Suprapubic skin (tissue), 4 donors: ENCODE data around the gene LSM2. TPM values are rescaled to one million over a fixed set of nuclear protein-coding genes. Genes with fewer than 3 reads are reported as not detected.
"Not testable (repeated sequence)": the region's sequence is repeated elsewhere in the genome, so short reads cannot be mapped to it uniquely, and the experiment has no call there.

Experiments used
- DNase-seq, 2 donors: peaks; one replicate each; pipeline ENCODE4 v3.0.0-alpha.2; 2019; ENCODE audit warnings: low spot score in 2 of 2
- H3K27ac ChIP-seq: fragments of 200-600 bp; sonication (generic); one replicate; pipeline ENCODE4 v1.5.1; 2019
- H3K27me3 ChIP-seq: fragments of 200-600 bp; sonication (generic); one replicate; pipeline ENCODE4 v1.5.1; 2019
- H3K36me3 ChIP-seq: fragments of 200-600 bp; sonication (generic); one replicate; pipeline ENCODE4 v1.5.1; 2019
- H3K4me1 ChIP-seq: fragments of 200-600 bp; sonication (generic); one replicate; pipeline ENCODE4 v1.5.1; 2019
- H3K4me3 ChIP-seq: fragments of 200-600 bp; sonication (generic); one replicate; pipeline ENCODE4 v1.5.1; 2019; ENCODE audit warnings: mild to moderate bottlenecking
- H3K9me3 ChIP-seq: fragments of 200-600 bp; sonication (generic); one replicate; pipeline ENCODE4 v1.5.1; 2019
- CTCF ChIP-seq, 2 donors: fragments of 200-600 bp in 1 of 2; fragments of 450-650 bp in 1 of 2; sonication (generic) in 1 of 2; IDR thresholded peaks; one replicate each; pipeline ENCODE4 v1.5.1; 2016 to 2019; ENCODE audit warnings: antibody characterized with exemption in 2 of 2, mild to moderate bottlenecking in 1 of 2, moderate library complexity in 1 of 2
- EP300 ChIP-seq: sonication (generic); formaldehyde crosslinking; IDR thresholded peaks from one replicate; pipeline ENCODE4 v1.6.1; 2017; ENCODE audit warnings: antibody characterized with exemption
- POLR2A ChIP-seq, 2 donors: fragments of 450-650 bp; IDR thresholded peaks; one replicate each; pipeline ENCODE4 v1.6.1; 2017; ENCODE audit warnings: antibody characterized with exemption in 2 of 2, mild to moderate bottlenecking in 2 of 2, moderate library complexity in 2 of 2
- POLR2AphosphoS5 ChIP-seq, 3 donors: sonication (generic); formaldehyde crosslinking; IDR thresholded peaks; one replicate each; pipeline ENCODE4 v1.6.1; 2017; ENCODE audit warnings: antibody characterized with exemption in 3 of 3
- WGBS: methylation state at CpG from one replicate; pipeline ENCODE4 v1.1.5; 2018; 5-methylcytosine and 5-hydroxymethylcytosine counted together
- total RNA-seq, 4 donors: library from RNA; depleted of rRNA; stranded (reverse); fragments of >200 nt; gene quantifications; one replicate each; pipeline ENCODE4 v1.1.0, GENCODE V29; 2016

The LSM2 gene
- total RNA-seq, 4 donors from 2014 or later = 21.7 to 39.5 (median 30.2) TPM

- Histone ChIP-seq H3K4me1 (peaks cover 43% of the 10 kb centered on the region), H3K27ac (peak within 1 kb of the TSS; percentile 97), H3K9me3 (no peaks in the 10 kb centered on the region), H3K36me3 (peaks cover 21% of the 10 kb centered on the region), H3K27me3 (no peaks in the 10 kb centered on the region), H3K4me3 (peak within 1 kb of the TSS; percentile 70)
- DNase-seq = peak; percentile 95 to 97
- no peak for TF ChIP-seq EP300
- peak; percentile 72 to 91 for TF ChIP-seq CTCF (IDR thresholded peaks at IDR 0.05)
- peak in 1 of 3 donors; percentile 17 for TF ChIP-seq POLR2AphosphoS5 (IDR thresholded peaks at IDR 0.05)
- peak in 1 of 2 donors; percentile 23 for TF ChIP-seq POLR2A (IDR thresholded peaks at IDR 0.05)
- WGBS = 0% methylated on average over 24 of the region's 75 CpGs
Measured at GRCh38 chr6:31795616-31796298, 11.0 kb downstream of the LSM2 start, which contains the start of gene VARS1. Gene VARS1 (minus strand): TSS chr6:31795752. CDS start chr6:31795217, 535 bp downstream.

GRCh38 chr6:31794866-31795615 lies 11.7 kb downstream of the LSM2 start:
- Histone ChIP-seq H3K4me3 (peak overlapping the region; percentile 70), H3K9me3 (no peaks in the 10 kb centered on the region), H3K27me3 (no peaks in the 10 kb centered on the region), H3K36me3 (peaks cover 24% of the 10 kb centered on the region), H3K4me1 (peaks cover 43% of the 10 kb centered on the region), H3K27ac (peak overlapping the region; percentile 97)
- no peak for DNase-seq
- TF ChIP-seq POLR2A (IDR thresholded peaks at IDR 0.05) (no peak), EP300 (no peak), CTCF (IDR thresholded peaks at IDR 0.05) (no peak), POLR2AphosphoS5 (IDR thresholded peaks at IDR 0.05) (no peak)
- under 1% methylated on average over 36 of the region's 44 CpGs for WGBS

DNA sequence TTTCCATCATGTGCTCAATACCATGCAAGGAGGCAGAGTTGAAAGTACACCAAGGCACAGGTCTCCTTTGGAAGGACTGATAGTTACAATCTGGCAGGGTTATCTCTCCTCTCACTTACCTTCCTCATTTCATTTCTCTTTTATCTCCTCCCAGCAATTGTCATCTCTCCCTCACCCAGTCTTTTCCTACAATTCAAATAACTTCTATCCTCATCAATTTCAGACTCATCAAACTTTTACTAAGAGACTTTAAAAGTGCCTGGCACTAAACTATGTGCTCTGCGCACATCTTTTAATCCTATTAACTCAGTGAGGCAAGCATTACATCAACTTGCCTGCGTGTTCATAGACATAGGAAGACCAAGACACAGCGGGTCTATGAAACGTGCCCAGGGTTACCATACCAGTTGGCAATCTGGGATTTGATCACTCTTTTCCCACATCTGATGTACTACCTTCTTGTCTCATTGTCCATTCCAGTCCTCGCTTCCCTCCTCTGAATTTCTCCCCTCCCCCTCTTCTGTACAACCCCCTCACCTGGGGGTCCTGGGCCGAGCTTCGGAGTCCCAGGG lies 12.4 kb downstream of the LSM2 start:
- Histone ChIP-seq H3K27ac (peak overlapping the region; percentile 97), H3K4me1 (peaks cover 43% of the 10 kb centered on the region), H3K4me3 (peak overlapping the region; percentile 70), H3K27me3 (no peaks in the 10 kb centered on the region), H3K36me3 (peaks cover 29% of the 10 kb centered on the region), H3K9me3 (no peaks in the 10 kb centered on the region)
- TF ChIP-seq CTCF (IDR thresholded peaks at IDR 0.05) = no peak
- TF ChIP-seq POLR2AphosphoS5 (IDR thresholded peaks at IDR 0.05) = no peak
- DNase-seq = no peak
- 7% methylated on average over 7 of the region's 7 CpGs for WGBS

DNA sequence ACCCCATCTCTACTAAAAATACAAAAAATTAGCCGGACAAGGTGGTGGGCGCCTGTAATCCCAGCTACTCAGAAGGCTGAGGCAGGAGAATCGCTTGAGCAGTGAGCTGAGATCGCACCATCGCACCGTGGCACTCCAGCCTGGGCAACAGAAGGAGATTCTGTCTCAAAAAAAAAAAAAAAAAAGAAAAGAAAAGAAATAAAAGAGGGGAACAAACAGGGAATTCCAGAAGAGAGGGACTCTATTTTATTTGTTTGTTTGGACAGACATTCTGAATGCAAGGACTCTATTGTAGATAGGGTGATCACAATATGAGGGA lies 12.9 kb downstream of the LSM2 start:
- Histone ChIP-seq H3K36me3 (peaks cover 32% of the 10 kb centered on the region), H3K4me1 (peaks cover 45% of the 10 kb centered on the region), H3K4me3 (peak overlapping the region; percentile 70), H3K27ac (peak overlapping the region; percentile 97)
- not testable (repeated sequence) for DNase-seq, H3K9me3 ChIP-seq, H3K27me3 ChIP-seq
- WGBS = 89% methylated on average over 6 of the region's 6 CpGs

- no peaks in the 10 kb centered on the region for H3K27me3 ChIP-seq
- no peaks in the 10 kb centered on the region for H3K9me3 ChIP-seq
- peaks cover 45% of the 10 kb centered on the region for H3K4me1 ChIP-seq
- TF ChIP-seq POLR2AphosphoS5 (IDR thresholded peaks at IDR 0.05) (no peak), EP300 (no peak), CTCF (IDR thresholded peaks at IDR 0.05) (no peak), POLR2A (IDR thresholded peaks at IDR 0.05) (no peak)
- peaks cover 39% of the 10 kb centered on the region for H3K36me3 ChIP-seq
- no peak overlapping the region for H3K27ac ChIP-seq
- no peak for DNase-seq
- WGBS = 82% methylated on average over 12 of the region's 12 CpGs
- no peak overlapping the region for H3K4me3 ChIP-seq
Measured at GRCh38 chr6:31792761-31793171, 14.0 kb downstream of the LSM2 start.
